ENCODE results near the gene BZW2. TPM values are rescaled to one million over a fixed set of nuclear protein-coding genes. Genes with fewer than 3 reads are reported as not detected.
A peak's percentile ranks its signal among the peaks of the same experiment; 100 is the strongest.

BZW2 gene
- total and polyA plus RNA-seq, 2 of the 13 experiments (the other 11 are each of a cell fraction or from before 2014, with no cell fraction given) = 21.8 to 95.2 TPM

DNA sequence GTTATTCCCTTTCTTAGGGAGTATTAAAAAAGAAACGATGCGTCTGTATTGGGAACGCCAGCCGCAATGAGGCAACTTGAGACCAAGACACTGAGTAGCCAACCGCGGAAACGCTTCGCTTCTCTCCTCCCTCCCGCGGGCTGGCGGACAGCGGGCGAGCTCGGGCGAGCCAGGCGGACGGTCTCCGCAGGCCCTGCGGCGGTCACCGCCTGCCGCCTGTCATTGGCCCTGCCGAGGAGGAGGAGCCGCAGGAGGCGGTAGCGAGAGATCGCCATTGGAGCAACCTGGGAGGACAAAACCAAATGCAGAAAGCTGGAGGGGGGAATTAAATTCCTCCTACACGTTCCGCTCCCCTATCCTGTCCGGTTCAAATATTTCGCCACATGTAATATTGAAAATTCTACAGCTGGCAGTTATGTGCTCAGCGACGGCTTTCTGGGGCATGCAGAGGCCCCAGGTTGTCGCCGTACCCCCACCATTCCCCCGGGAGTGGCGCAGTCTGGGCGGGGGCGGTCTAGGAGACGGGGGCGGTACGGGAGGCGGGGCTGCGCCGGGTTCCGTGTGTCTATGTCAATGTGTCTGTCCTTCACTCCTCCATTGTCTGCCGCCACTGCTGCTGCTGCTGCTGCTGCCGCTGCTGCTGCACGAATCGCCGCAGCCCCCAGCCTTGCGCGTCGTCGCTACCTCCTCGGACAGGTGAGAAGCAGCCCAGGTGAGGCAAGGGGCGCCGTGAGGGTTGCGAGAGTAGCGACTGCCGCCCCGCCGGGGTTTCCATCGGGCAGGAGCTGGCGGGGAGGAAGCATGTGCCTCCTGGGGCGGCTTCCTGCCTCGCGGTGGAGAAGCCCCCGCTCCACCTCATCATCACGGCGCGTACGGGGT, at the start of gene BZW2, which contains the start of gene ANKMY2 (continued):
- no peak for TF ChIP-seq FOXA1 (IDR thresholded peaks at IDR 0.05)
- peak; percentile 53; the same call in 1 of the 2 replicates for TF ChIP-seq FOXA1 (CRISPR knock-in tag; IDR thresholded peaks at IDR 0.05)
- TF ChIP-seq, protein P1, sequence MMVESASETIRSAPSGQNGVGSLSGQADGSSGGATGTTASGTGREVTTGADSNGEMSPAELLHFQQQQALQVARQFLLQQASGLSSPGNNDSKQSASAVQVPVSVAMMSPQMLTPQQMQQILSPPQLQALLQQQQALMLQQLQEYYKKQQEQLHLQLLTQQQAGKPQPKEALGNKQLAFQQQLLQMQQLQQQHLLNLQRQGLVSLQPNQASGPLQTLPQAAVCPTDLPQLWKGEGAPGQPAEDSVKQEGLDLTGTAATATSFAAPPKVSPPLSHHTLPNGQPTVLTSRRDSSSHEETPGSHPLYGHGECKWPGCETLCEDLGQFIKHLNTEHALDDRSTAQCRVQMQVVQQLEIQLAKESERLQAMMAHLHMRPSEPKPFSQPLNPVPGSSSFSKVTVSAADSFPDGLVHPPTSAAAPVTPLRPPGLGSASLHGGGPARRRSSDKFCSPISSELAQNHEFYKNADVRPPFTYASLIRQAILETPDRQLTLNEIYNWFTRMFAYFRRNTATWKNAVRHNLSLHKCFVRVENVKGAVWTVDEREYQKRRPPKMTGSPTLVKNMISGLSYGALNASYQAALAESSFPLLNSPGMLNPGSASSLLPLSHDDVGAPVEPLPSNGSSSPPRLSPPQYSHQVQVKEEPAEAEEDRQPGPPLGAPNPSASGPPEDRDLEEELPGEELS (CRISPR knock-in tag; IDR thresholded peaks at IDR 0.05) = 0 out of 2 replicates have a peak, but pooled peaks have one; percentile 15
- no peak for TF ChIP-seq SOX6 (IDR thresholded peaks at IDR 0.05)
- TF ChIP-seq SOX6 (CRISPR knock-in tag; IDR thresholded peaks at IDR 0.05) = peak; percentile 67; the same call in 1 of the 2 replicates
- peak; percentile 81; the same call in 1 of the 3 replicates for TF ChIP-seq MXI1 (IDR thresholded peaks at IDR 0.05; ENCODE audit: borderline replicate concordance, low read depth, low read length)
- TF ChIP-seq SNRNP70 (IDR thresholded peaks at IDR 0.05; ENCODE audit: low read depth, low read length) = no peak
- peak; percentile 75; the same call in 1 of the 2 replicates for TF ChIP-seq YEATS2 (CRISPR knock-in tag; IDR thresholded peaks at IDR 0.05; ENCODE audit: borderline replicate concordance)
- peak; percentile 60 for TF ChIP-seq KAT8 (CRISPR knock-in tag; IDR thresholded peaks at IDR 0.05)
- 0 out of 2 replicates have a peak, but pooled peaks have one; percentile 3 for TF ChIP-seq ELF4 (CRISPR knock-in tag; IDR thresholded peaks at IDR 0.05; ENCODE audit: borderline replicate concordance)
- peak; percentile 99 for TF ChIP-seq TAF1 (CRISPR knock-in tag; IDR thresholded peaks at IDR 0.05)
- TF ChIP-seq KLF9 (CRISPR knock-in tag; IDR thresholded peaks at IDR 0.05; ENCODE audit: low read depth) = no peak; the same call in 1 of the 2 replicates
- TF ChIP-seq, protein P2, sequence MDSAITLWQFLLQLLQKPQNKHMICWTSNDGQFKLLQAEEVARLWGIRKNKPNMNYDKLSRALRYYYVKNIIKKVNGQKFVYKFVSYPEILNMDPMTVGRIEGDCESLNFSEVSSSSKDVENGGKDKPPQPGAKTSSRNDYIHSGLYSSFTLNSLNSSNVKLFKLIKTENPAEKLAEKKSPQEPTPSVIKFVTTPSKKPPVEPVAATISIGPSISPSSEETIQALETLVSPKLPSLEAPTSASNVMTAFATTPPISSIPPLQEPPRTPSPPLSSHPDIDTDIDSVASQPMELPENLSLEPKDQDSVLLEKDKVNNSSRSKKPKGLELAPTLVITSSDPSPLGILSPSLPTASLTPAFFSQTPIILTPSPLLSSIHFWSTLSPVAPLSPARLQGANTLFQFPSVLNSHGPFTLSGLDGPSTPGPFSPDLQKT (CRISPR knock-in tag; IDR thresholded peaks at IDR 0.05; ENCODE audit: borderline replicate concordance) = no peak
- TF ChIP-seq, protein P3, sequence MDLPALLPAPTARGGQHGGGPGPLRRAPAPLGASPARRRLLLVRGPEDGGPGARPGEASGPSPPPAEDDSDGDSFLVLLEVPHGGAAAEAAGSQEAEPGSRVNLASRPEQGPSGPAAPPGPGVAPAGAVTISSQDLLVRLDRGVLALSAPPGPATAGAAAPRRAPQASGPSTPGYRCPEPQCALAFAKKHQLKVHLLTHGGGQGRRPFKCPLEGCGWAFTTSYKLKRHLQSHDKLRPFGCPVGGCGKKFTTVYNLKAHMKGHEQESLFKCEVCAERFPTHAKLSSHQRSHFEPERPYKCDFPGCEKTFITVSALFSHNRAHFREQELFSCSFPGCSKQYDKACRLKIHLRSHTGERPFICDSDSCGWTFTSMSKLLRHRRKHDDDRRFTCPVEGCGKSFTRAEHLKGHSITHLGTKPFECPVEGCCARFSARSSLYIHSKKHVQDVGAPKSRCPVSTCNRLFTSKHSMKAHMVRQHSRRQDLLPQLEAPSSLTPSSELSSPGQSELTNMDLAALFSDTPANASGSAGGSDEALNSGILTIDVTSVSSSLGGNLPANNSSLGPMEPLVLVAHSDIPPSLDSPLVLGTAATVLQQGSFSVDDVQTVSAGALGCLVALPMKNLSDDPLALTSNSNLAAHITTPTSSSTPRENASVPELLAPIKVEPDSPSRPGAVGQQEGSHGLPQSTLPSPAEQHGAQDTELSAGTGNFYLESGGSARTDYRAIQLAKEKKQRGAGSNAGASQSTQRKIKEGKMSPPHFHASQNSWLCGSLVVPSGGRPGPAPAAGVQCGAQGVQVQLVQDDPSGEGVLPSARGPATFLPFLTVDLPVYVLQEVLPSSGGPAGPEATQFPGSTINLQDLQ (CRISPR knock-in tag; IDR thresholded peaks at IDR 0.05) = no peak
- TF ChIP-seq HNRNPL (IDR thresholded peaks at IDR 0.05; ENCODE audit: low read depth, low read length) = no peak
- no peak for TF ChIP-seq HNF4G (IDR thresholded peaks at IDR 0.05; ENCODE audit: borderline replicate concordance, low read depth, low read length)
- TF ChIP-seq HNF4G (CRISPR knock-in tag; IDR thresholded peaks at IDR 0.05; ENCODE audit: borderline replicate concordance, low read depth) = no peak
- TF ChIP-seq, protein P4, sequence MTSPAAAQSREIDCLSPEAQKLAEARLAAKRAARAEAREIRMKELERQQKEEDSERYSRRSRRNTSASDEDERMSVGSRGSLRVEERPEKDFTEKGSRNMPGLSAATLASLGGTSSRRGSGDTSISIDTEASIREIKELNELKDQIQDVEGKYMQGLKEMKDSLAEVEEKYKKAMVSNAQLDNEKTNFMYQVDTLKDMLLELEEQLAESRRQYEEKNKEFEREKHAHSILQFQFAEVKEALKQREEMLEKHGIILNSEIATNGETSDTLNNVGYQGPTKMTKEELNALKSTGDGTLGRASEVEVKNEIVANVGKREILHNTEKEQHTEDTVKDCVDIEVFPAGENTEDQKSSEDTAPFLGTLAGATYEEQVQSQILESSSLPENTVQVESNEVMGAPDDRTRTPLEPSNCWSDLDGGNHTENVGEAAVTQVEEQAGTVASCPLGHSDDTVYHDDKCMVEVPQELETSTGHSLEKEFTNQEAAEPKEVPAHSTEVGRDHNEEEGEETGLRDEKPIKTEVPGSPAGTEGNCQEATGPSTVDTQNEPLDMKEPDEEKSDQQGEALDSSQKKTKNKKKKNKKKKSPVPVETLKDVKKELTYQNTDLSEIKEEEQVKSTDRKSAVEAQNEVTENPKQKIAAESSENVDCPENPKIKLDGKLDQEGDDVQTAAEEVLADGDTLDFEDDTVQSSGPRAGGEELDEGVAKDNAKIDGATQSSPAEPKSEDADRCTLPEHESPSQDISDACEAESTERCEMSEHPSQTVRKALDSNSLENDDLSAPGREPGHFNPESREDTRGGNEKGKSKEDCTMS (CRISPR knock-in tag; conservative IDR thresholded peaks at IDR 0.05) = 0 out of 2 replicates have a peak, but pooled peaks have one; percentile 41
- peak; percentile 80; the same call in 1 of the 2 replicates for TF ChIP-seq SRY (CRISPR knock-in tag; IDR thresholded peaks at IDR 0.05)
- TF ChIP-seq ZNF644 (CRISPR knock-in tag; IDR thresholded peaks at IDR 0.05; ENCODE audit: low read depth) = no peak
- TF ChIP-seq ZNF816 (CRISPR knock-in tag; IDR thresholded peaks at IDR 0.05; ENCODE audit: borderline replicate concordance) = no peak
- peak; percentile 89 for TF ChIP-seq NFYB (CRISPR knock-in tag; IDR thresholded peaks at IDR 0.05)
